ENCODE data around the gene DNAH2. TPM values are rescaled to one million over a fixed set of nuclear protein-coding genes. Genes with fewer than 3 reads are reported as not detected.

Gene DNAH2
- total RNA-seq, 1 donor = under 0.01 TPM

GRCh38 chr17:7688808-7689316 lies 28.7 kb upstream of the DNAH2 start:
- Histone ChIP-seq H3K4me2 (ENCODE audit: insufficient read depth, low read length) (peak overlapping the region; percentile 98), H3K79me2 (ENCODE audit: insufficient read depth, low read length) (peaks cover 37% of the 10 kb centered on the region), H4K20me1 (ENCODE audit: insufficient read depth, low read length) (no peaks in the 10 kb centered on the region), H3K36me3 (ENCODE audit: insufficient read depth, low read length) (no peaks in the 10 kb centered on the region), H3K4me1 (ENCODE audit: insufficient read depth, low read length) (peaks cover 31% of the 10 kb centered on the region), H3K9me3 (ENCODE audit: low read depth, low read length) (no peaks in the 10 kb centered on the region), H2AFZ (ENCODE audit: low read length) (peak overlapping the region; percentile 100), H3K4me3 (ENCODE audit: insufficient read depth, low read length) (peak overlapping the region; percentile 99), H3K27ac (ENCODE audit: low read depth, low read length) (peak overlapping the region; percentile 79), H3K27me3 (ENCODE audit: insufficient read depth, low read length) (no peaks in the 10 kb centered on the region)
- no peak for TF ChIP-seq CTCF (IDR thresholded peaks at IDR 0.05; ENCODE audit: extremely low read depth, low read depth, low read length)
- peak; percentile 11 for DNase-seq (ENCODE audit: insufficient read length, low spot score, missing footprints)

- DNase-seq (ENCODE audit: insufficient read length, low spot score, missing footprints) = no peak
- no peak overlapping the region for H2AFZ ChIP-seq (ENCODE audit: low read length)
- no peak overlapping the region for H3K4me2 ChIP-seq (ENCODE audit: insufficient read depth, low read length)
- no peaks in the 10 kb centered on the region for H3K27me3 ChIP-seq (ENCODE audit: insufficient read depth, low read length)
- H3K79me2 ChIP-seq (ENCODE audit: insufficient read depth, low read length) = peaks cover under 1% of the 10 kb centered on the region
- no peak overlapping the region for H3K27ac ChIP-seq (ENCODE audit: low read depth, low read length)
- no peaks in the 10 kb centered on the region for H3K36me3 ChIP-seq (ENCODE audit: insufficient read depth, low read length)
- no peaks in the 10 kb centered on the region for H3K9me3 ChIP-seq (ENCODE audit: low read depth, low read length)
- H3K4me1 ChIP-seq (ENCODE audit: insufficient read depth, low read length) = no peaks in the 10 kb centered on the region
- H4K20me1 ChIP-seq (ENCODE audit: insufficient read depth, low read length) = no peaks in the 10 kb centered on the region
- H3K4me3 ChIP-seq (ENCODE audit: insufficient read depth, low read length) = no peak overlapping the region
- no peak for TF ChIP-seq CTCF (IDR thresholded peaks at IDR 0.05; ENCODE audit: extremely low read depth, low read depth, low read length)
Observed at GRCh38 chr17:7695586-7695985, 22.0 kb upstream of the DNAH2 start.

GRCh38 chr17:7697828-7698588 lies 19.5 kb upstream of the DNAH2 start:
- no peaks in the 10 kb centered on the region for H3K27me3 ChIP-seq (ENCODE audit: insufficient read depth, low read length)
- no peak overlapping the region for H3K4me2 ChIP-seq (ENCODE audit: insufficient read depth, low read length)
- no peak overlapping the region for H3K27ac ChIP-seq (ENCODE audit: low read depth, low read length)
- H4K20me1 ChIP-seq (ENCODE audit: insufficient read depth, low read length) = no peaks in the 10 kb centered on the region
- no peaks in the 10 kb centered on the region for H3K9me3 ChIP-seq (ENCODE audit: low read depth, low read length)
- H3K36me3 ChIP-seq (ENCODE audit: insufficient read depth, low read length) = peaks cover 5% of the 10 kb centered on the region
- no peaks in the 10 kb centered on the region for H3K79me2 ChIP-seq (ENCODE audit: insufficient read depth, low read length)
- H3K4me3 ChIP-seq (ENCODE audit: insufficient read depth, low read length) = no peak overlapping the region
- DNase-seq (ENCODE audit: insufficient read length, low spot score, missing footprints) = no peak
- TF ChIP-seq CTCF (IDR thresholded peaks at IDR 0.05; ENCODE audit: extremely low read depth, low read depth, low read length) = no peak
- no peaks in the 10 kb centered on the region for H3K4me1 ChIP-seq (ENCODE audit: insufficient read depth, low read length)
- no peak overlapping the region for H2AFZ ChIP-seq (ENCODE audit: low read length)

- H3K4me3 ChIP-seq (ENCODE audit: insufficient read depth, low read length) = no peak overlapping the region
- H3K9me3 ChIP-seq (ENCODE audit: low read depth, low read length) = no peaks in the 10 kb centered on the region
- no peaks in the 10 kb centered on the region for H4K20me1 ChIP-seq (ENCODE audit: insufficient read depth, low read length)
- DNase-seq (ENCODE audit: insufficient read length, low spot score, missing footprints) = no peak
- H3K4me2 ChIP-seq (ENCODE audit: insufficient read depth, low read length) = no peak overlapping the region
- H3K36me3 ChIP-seq (ENCODE audit: insufficient read depth, low read length) = peaks cover 5% of the 10 kb centered on the region
- no peak overlapping the region for H2AFZ ChIP-seq (ENCODE audit: low read length)
- peaks cover 11% of the 10 kb centered on the region for H3K4me1 ChIP-seq (ENCODE audit: insufficient read depth, low read length)
- no peak for TF ChIP-seq CTCF (IDR thresholded peaks at IDR 0.05; ENCODE audit: extremely low read depth, low read depth, low read length)
- H3K27me3 ChIP-seq (ENCODE audit: insufficient read depth, low read length) = peaks cover 19% of the 10 kb centered on the region
- no peaks in the 10 kb centered on the region for H3K79me2 ChIP-seq (ENCODE audit: insufficient read depth, low read length)
- H3K27ac ChIP-seq (ENCODE audit: low read depth, low read length) = no peak overlapping the region
Observed at GRCh38 chr17:7700510-7700909, 17.0 kb upstream of the DNAH2 start.

Data from osteoblast (primary cell).